HG03103 (cell line): ENCODE data around the gene KLHL20.

Experiments used
- ATAC-seq: cut with Tn5 transposase; IDR thresholded peaks from one replicate; pipeline ENCODE4 v1.9.1; 2021; ENCODE audit warnings: low read depth; ENCODE audit not compliant: unreplicated experiment

The KLHL20 gene

DNA sequence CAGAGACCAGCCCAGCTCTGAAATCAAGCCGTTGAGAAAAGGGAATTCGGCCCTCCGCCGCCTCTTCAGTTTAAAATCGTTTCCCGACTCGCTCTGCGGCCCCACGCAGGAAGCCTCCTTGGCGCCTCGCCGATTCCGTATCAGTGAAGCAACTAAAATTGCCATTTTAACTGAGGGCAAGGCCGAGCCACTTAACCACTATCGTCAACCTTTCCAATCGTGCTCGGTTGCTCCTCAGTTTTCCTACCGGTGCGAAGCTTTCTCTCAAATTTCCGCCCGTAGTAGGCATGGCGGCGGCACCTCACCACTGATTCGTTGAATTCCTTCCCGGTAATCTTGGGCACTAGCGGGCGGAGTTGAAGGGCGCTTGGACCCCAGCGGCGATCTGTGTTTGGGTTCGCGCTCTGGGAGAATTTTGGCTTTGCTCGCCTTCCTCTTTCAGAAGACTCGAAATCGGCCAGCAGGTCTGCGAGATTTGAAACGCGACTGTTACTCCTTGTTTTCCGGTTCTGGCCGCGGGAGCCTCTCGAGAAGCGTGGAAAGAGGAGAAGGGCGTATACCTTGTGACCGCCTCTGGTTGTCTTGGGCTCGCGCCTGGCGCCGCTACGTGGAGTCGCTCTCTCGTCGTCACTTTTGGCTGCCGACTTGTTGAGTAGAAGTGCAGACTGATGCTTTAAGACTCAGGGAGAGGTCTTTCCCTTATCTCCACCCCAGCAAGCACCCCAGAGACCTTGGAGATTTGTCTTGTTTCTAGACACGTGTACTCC is 109.7 kb downstream of the KLHL20 start, which contains the start of the genes CENPL and DARS2:
TSS of gene CENPL (minus strand) at position 569 of the 767 bp plus-strand sequence. CDS start 13,584 bp downstream, outside the sequence.
TSS of gene DARS2 (plus strand) at position 359 of the 767 bp plus-strand sequence. CDS start 557 bp downstream, outside the sequence.
- ATAC-seq, result peak; percentile 72

DNA sequence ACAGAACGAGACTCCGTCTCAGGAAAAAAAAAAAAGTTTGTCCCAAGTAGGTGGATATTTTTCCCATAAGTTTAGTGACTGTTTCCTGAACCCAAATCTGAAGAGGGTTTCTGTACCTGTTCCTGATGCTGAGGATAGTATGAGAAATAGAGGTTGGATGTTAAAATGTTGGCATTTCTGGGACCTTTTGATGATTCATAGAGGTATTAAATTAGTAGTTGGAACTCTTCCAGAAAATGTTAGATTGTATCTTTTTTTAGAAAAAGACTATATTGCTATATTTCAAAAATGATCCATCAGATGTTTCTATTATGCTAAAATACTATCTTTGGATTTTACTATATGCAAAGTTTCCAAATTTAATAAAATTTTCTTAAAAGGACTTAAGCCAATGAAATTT is 112.8 kb downstream of the KLHL20 start:
- no peak for ATAC-seq

DNA sequence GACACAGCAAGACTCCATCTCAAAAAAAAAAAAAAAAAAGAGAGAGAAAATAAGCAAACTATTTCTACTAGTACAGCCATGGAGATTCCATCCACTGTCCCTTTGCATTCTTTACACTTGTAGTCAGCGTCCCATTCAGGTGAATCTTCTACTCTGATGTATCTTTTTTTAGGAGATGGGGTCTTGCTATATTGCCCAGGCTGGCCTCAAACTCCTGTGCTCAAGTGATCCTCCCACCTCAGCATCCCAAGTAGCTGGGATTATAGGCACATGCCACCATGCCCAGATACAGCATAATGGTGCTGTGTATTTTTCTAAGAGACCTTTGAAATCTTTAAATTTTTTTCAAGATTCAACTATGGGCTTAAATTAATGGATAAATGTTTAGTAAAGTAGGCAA is 118.0 kb downstream of the KLHL20 start:
- no peak for ATAC-seq
